NCI-H128 (cell line): ENCODE results near the gene EWSR1.

ENCODE experiments used
- DNase-seq: peaks from one replicate; lab custom pipeline; 2025; ENCODE audit not compliant: unreplicated experiment; lab: John Stamatoyannopoulos, UW

Gene EWSR1

DNA sequence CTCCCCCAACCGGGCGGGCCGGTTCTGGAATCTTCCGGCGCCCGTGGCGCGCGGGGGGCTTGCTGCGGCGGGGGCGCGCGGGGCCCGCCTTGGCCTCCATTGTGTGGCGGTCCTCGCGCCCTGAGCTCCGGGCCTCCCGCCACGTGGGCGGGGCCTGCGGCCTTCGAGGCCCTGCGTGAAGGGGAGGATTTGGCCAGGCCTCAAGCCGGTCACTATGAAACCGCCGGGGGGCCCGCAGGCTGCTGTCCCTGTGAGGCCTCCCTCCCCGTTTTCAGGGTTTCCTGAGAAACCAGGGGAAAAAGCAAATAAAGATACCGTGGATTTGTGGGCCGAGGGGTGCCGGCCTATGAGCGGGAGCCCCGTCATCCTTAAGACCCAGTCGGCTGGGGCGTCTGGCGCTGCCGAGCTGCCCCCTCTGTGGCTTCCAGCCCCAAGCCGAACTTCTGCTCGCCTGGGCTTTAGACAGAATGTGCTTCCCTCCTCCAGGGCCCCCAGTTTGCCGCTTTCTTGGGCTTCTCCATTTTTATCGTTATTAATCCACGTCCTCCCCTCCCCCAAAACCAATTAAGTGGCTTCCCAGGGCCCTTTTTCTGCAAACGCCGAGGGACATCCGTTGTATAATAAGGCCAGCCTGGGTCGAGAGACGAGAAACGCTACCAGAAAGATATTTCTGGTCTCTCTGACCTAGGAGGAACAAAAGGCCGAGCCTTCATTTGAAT, 602 bp downstream of the EWSR1 start:
- DNase-seq = no peak

GRCh38 chr22:29269230-29269604, 1.1 kb downstream of the EWSR1 start:
- DNase-seq = no peak

DNA sequence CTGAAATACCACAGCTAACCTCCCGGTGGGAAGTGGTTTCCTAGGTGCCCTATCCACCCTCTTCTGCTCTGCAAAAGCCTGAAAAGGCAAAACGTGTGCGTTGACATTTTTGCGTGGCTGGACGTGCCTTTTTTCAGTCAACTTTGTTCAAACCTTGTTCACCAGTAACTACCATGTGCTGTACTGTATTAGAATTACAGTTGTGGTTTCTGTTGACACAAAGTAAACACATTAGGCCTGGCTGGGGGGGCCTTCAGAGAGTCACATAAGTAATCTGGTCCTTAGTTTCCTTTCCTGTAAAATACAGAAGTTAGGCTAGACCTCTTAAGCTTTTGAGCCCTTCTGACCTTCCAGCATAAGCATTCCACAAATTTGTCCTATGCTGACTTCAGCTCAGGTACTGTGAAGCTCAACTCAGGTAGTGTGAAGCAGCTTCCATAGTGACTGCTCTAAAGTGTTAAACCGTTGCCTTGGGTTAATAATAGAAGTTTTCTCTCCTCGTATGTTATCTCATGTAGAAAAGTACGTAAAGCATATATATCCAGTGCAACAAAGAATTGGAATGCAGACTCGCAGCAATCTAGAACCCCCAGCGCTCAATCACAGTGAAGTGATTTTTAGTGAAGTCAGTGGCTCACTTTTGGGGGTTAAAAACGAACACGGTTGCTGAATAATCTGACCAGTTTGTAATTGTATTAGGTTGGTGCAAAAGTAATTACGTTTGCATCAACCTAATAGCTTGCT, 1.8 kb downstream of the EWSR1 start:
- no peak for DNase-seq

- DNase-seq = no peak
These were observed 2.6 kb downstream of the EWSR1 start for GRCh38 chr22:29270475-29271271.

- no peak for DNase-seq
These were observed 4.6 kb downstream of the EWSR1 start for GRCh38 chr22:29272624-29273023.

DNA sequence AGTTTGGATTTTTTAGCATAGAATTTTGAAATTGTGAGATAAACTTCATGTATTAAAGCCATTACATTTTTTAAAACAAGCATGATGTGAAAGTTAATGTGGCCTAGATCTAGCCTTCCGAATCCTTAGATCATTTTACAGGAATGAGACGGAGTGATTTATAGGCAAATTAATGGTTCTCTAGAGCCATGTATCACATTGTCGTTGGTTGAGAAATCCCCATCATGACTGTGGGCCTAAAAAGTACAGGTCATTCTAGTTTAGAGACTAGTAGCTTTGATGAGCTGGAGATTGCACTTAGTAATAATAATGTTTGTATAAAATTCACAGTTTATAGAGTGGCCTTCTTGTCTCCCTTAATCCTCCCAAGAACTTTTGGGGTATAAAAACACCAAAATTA, 7.1 kb downstream of the EWSR1 start:
- DNase-seq = no peak

DNA sequence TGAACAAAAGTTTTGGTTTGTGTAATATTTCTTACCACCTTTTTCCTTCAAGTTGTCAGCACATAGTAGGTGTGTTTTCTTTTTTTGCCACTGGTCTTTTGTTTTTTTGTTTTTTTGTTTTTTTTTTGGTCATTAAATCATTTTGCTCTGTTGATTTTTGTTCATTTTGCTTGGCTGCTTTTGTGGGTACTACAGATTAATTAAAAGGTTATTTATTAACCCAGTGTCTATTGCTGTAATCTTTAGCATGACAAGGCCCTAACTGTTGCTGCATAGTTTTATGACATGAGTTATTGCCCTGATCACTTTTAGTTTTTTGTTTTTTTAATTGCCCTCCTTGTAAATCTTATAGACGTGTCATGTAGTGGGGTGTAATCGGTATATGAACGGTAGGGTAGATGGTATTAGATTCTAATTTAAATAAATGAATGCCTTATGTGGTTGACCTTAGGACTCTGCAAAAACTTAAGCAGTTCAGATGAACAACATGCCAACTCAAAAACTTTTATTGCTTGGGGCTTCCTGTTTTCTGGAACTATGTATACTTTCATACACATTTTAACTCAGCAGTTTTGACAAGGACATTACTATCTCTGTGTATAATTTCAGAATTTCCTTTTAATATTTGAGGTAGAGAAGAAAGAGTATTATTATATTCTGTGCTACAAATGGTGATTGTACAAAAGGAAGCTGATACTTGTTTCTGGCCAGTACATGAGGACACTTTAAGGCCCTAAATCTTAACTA, 7.9 kb downstream of the EWSR1 start:
- DNase-seq = no peak

DNA sequence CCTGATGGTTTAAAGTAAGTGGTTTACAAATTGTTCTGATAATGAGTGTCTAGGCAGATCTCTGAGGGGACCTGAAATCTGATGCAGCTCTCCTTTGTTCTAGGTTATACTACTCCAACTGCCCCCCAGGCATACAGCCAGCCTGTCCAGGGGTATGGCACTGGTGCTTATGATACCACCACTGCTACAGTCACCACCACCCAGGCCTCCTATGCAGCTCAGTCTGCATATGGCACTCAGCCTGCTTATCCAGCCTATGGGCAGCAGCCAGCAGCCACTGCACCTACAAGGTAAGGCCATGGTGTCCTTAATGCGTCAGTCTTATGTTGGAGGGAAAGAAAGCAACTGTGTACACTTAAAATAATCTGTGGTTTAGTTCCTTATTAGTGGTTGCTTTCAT, 9.9 kb downstream of the EWSR1 start:
- no peak for DNase-seq

- DNase-seq = no peak
These were observed 16.1 kb downstream of the EWSR1 start for GRCh38 chr22:29284196-29284595.

GRCh38 chr22:29288837-29289236, 20.8 kb downstream of the EWSR1 start:
- DNase-seq = no peak

GRCh38 chr22:29290061-29290460, 22.0 kb downstream of the EWSR1 start:
- no peak for DNase-seq

DNA sequence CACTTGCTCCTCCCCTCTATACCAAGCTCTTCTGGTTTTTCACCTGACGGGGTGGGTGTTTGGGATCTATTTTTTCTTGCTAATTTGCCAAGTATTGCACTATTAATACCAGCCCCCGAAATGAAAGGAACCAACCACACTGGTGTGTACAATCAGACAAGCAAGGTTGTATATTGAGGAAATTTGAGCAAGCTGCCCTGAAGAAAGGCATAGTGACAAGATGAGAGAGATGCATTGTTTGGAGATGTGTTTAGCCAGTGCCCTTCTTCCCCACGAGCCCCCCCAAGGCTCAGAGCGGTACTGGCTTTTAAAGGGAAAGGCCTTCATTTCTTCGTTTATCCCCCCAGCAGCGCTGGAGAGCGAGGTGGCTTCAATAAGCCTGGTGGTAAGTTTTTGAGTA, 23.1 kb downstream of the EWSR1 start:
- no peak for DNase-seq

- no peak for DNase-seq
These were observed 24.3 kb downstream of the EWSR1 start for GRCh38 chr22:29292379-29292778.

DNA sequence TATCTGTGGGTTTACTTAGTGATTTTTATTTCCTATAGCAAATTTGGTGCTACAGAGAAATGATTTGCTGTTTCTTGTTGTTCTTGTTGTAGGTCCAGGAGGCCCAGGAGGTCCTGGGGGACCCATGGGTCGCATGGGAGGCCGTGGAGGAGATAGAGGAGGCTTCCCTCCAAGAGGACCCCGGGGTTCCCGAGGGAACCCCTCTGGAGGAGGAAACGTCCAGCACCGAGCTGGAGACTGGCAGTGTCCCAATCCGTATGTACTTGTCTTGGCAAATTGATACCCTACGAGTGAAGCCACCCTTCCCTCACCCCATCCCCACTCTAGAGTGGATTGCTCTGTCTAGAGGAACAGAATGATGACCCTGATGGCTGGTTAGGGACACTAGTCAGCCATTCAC, 30.6 kb downstream of the EWSR1 start:
- no peak for DNase-seq

GRCh38 chr22:29299136-29299900, 31.2 kb downstream of the EWSR1 start:
- no peak for DNase-seq

DNA sequence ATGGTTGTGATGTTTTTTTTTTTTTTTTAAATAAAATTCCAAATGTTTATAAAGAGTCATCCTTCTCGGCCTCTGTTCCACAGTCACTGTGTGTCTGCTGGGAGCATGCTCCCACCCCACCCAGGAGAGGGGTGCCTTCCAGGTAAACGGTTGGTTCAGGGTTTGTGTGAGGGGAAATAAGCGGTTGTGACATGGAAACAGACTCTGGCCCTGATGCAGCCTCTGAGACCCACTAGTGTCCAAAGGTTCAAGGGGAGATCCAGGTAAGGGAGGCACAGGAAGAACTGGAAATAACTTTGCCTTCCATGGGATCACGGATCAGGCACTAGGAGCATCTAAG, 32.4 kb downstream of the EWSR1 start:
- DNase-seq = no peak

DNA sequence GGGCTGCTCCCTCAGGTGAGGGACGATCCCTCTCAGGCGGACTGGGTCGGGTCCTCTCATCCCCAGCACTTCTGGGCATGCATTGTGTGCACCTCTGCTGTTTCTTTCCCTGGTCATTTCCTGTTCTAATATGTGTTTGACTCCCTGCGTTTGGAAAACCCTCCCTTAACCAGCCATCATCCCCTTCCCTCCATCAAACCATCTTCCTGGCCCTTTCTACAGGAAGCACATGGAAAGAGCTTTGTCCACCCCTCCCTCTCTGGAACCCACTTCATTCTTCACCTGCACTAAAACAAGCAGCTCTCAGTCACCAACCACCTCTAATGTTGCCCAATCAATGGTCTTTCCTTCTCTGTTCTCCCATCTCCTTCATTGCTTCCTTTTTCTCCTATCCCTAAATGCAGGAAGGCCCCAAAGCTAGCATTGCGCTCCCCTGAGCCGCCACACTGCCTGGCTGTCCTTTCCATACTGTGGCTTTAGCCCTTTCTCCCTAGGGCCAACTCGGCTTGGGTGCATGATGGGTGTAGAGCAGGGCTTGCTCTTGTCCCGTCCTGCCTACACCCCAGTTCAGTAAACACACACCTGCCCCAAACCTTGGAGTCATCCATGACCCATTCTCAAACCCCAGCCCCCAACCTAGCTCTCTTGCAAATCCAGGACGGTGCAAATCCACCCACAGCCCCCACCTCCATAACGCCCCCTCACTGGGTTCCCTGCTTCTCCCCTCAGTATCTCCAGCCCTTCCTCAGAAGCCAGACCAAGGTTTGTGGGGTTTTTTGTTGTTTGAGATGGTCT, 32.9 kb downstream of the EWSR1 start:
- DNase-seq = no peak

DNA sequence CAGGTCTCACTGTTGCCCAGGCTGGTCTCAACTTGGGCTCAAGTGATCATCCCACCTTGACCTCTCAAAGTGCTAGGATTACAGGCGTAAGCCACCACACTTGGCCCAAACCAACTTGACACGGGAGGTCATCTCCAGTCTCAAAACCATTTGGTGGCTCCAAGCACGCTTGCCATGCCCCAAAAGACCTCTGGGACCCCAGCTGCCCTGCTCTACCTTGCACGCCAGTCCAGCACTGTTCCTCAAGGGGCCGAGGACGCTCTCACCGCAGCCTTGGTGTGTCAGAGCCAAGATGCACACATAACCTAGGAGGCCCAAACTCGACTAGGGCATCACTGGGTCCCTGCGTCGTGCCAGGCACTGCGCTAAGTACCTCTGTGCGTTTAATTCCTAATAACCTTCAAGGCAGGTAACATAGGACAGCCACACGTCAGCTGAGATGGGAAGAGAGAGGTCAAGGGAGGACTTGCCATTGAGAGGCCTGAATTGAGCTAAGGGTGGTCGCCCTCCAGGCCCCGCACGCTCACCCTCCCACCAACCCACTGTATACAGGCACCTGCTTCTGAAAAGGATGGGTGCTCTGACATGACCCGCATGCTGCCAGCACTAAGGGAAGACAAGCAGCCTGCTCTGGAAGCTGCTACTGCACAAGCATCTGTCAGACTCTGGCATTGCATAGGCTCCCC, 33.8 kb downstream of the EWSR1 start:
- no peak for DNase-seq

DNA sequence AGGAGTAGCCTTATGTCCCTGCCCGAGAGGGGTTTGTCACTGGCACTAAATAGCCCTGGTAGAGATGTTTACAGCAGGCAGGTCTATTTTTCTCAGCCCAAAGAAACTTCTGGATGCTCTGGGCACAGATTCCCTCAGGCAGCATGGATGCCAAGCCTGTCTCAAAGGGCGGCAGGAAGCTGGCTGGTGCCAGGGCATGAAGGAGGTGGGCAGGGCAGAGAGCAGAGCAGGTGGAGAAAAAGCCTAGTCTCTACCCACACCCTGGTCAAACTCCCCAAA, 34.3 kb downstream of the EWSR1 start:
- no peak for DNase-seq
